Upper lobe of left lung (tissue), 6 donors: Measurements from ENCODE around the gene HNRNPDL. TPM values are rescaled to one million over a fixed set of nuclear protein-coding genes. Genes with fewer than 3 reads are reported as not detected.

Experiments used
- ATAC-seq, 2 donors: fragments of 200-7000 bp; cut with Tn5 transposase; one replicate each; pipeline ENCODE4 v1.9.1; 2022; ENCODE audit warnings: mild to moderate bottlenecking in 2 of 2, moderate library complexity in 2 of 2; ENCODE audit not compliant: low FRiP score in 2 of 2
- DNase-seq, 2 donors: peaks; one replicate each; pipeline ENCODE4 v3.0.0-alpha.2; 2019 to 2020
- H3K27ac ChIP-seq, 4 donors: fragments of 200-600 bp; sonication (generic); one replicate each; pipeline ENCODE4 v1.5.1; 2016 to 2019
- H3K27me3 ChIP-seq, 4 donors: fragments of 200-600 bp; sonication (generic); one replicate each; pipeline ENCODE4 v1.5.1; 2017 to 2019
- H3K36me3 ChIP-seq, 4 donors: fragments of 200-600 bp; sonication (generic); one replicate each; pipeline ENCODE4 v1.5.1; 2016 to 2019
- H3K4me1 ChIP-seq, 4 donors: fragments of 200-600 bp; sonication (generic); one replicate each; pipeline ENCODE4 v1.5.1; 2018 to 2019
- H3K4me3 ChIP-seq, 4 donors: fragments of 200-600 bp; sonication (generic); one replicate each; pipeline ENCODE4 v1.5.1; 2017 to 2019; ENCODE audit warnings: mild to moderate bottlenecking in 2 of 4, moderate library complexity in 1 of 4
- H3K9me3 ChIP-seq, 4 donors: fragments of 200-600 bp; sonication (generic); one replicate each; pipeline ENCODE4 v1.5.1; 2018 to 2019
- CTCF ChIP-seq, 6 experiments: fragments of 450-650 bp in 4 of 6; fragments of 200-600 bp in 2 of 6; sonication (generic) in 2 of 6; IDR thresholded peaks; one replicate each; pipeline ENCODE4 v1.5.1; 2016 to 2019; ENCODE audit warnings: antibody characterized with exemption in 6 of 6
- EP300 ChIP-seq, 4 donors: sonication (generic); formaldehyde crosslinking; IDR thresholded peaks; one replicate each; pipeline ENCODE4 v1.5.1; 2017; ENCODE audit warnings: antibody characterized with exemption in 4 of 4, control low read depth in 2 of 4
- POLR2A ChIP-seq, 4 donors: fragments of 450-650 bp; IDR thresholded peaks; one replicate each; pipeline ENCODE4 v1.5.1; 2016 to 2017; ENCODE audit warnings: antibody characterized with exemption in 4 of 4, mild to moderate bottlenecking in 2 of 4
- POLR2AphosphoS5 ChIP-seq, 2 donors: sonication (generic); formaldehyde crosslinking; IDR thresholded peaks; one replicate each; pipeline ENCODE4 v1.5.1; 2017; ENCODE audit warnings: antibody characterized with exemption in 2 of 2
- WGBS, 2 donors: methylation state at CpG; one replicate each; pipeline ENCODE4 v1.1.5; 2017 to 2018; 5-methylcytosine and 5-hydroxymethylcytosine counted together
- total RNA-seq, 6 donors: library from RNA; depleted of rRNA in 4 of 6; stranded (reverse); fragments of >200 nt in 4 of 6; gene quantifications; one replicate each; pipeline versions ENCODE4 v1.1.0 to v1.2.1, GENCODE V29; 2016 to 2021
- donor health status: DM: no; HTN: no; CAD: no; lungs with moderate emphysema.
- donor health status: DM: no; HTN: yes; CAD: no; lungs with severe emphysema.

HNRNPDL gene
- total RNA-seq, 6 donors from 2014 or later = 141 to 249 (median 186) TPM

- no peaks in the 10 kb centered on the region for H3K27me3 ChIP-seq
- no peaks in the 10 kb centered on the region for H3K9me3 ChIP-seq
- TF ChIP-seq POLR2A (IDR thresholded peaks at IDR 0.05) = no peak
- WGBS, 2 donors = 60 to 65% methylated on average over 2 of the region's 2 CpGs
- no peak for ATAC-seq
- no peak for DNase-seq
- H3K36me3 ChIP-seq = no peaks in the 10 kb centered on the region
- no peaks in the 10 kb centered on the region for H3K4me1 ChIP-seq
- H3K4me3 ChIP-seq = no peak overlapping the region
- no peak overlapping the region for H3K27ac ChIP-seq
Measured at GRCh38 chr4:82382751-82383150, 47.5 kb downstream of the HNRNPDL start.

DNA sequence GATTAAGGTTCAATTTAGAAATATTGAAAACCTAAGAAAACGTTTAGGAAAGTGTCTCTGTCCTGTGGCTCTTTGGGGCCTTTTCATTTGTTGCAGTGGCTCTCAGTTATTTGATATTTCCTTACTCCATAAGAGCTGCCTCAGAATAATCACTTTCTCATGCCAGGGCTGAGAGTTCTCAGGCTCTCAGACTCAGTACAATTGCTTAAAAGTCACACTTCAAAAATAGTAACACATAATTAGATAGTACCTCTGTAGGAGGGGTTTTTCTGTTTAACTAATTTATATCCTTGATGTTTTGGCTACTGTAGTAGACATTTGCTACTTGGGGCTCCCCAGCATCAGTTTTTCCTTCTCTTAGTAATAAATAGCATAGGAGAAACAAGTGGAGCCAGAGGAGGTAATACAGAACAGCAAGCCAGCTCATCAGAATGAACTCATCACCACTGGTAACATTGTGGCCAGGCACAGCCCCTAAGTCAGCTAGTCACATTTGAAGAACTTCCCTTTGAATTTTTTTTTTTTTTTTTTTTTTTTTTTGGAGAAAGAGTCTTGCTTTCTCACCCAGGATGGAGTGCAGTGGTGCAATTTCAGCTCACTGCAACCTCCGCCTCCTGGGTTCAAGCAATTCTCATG is 48.5 kb downstream of the HNRNPDL start:
- ATAC-seq (no peak), DNase-seq (no peak)
- H3K4me1 ChIP-seq = no peaks in the 10 kb centered on the region
- no peak overlapping the region for H3K27ac ChIP-seq
- 69 to 89% methylated on average over 2 of the region's 2 CpGs for WGBS, 2 donors
- H3K4me3 ChIP-seq = no peak overlapping the region
- no peaks in the 10 kb centered on the region for H3K27me3 ChIP-seq
- no peaks in the 10 kb centered on the region for H3K36me3 ChIP-seq
- no peaks in the 10 kb centered on the region for H3K9me3 ChIP-seq
- no peak for TF ChIP-seq POLR2AphosphoS5 (IDR thresholded peaks at IDR 0.05)
- no peak for TF ChIP-seq EP300 (IDR thresholded peaks at IDR 0.05)
- TF ChIP-seq CTCF (IDR thresholded peaks at IDR 0.05) = no peak
- TF ChIP-seq POLR2A (IDR thresholded peaks at IDR 0.05) = no peak

DNA sequence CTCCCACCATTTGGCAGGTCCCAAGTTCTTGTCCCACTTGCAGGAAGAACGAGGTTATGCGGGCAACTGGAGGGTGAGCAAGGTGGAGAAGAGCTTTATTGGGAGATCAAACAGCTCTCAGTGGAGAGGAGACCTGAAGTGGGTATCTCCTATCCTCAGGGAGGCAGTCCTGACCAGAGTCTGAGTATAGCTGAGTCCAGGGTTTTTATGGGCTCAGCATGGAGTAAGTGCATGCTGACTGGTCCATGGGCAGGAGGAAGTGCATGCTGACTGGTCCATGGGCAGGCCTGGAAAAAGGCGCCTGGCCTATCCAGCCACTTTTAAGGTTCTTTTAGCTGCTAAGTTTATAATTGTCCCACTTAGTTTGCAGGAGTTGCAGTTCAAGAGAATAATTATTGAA is 49.0 kb downstream of the HNRNPDL start:
- no peaks in the 10 kb centered on the region for H3K9me3 ChIP-seq
- no peak for TF ChIP-seq POLR2A (IDR thresholded peaks at IDR 0.05)
- no peak for TF ChIP-seq CTCF (IDR thresholded peaks at IDR 0.05)
- TF ChIP-seq EP300 (IDR thresholded peaks at IDR 0.05) = no peak
- TF ChIP-seq POLR2AphosphoS5 (IDR thresholded peaks at IDR 0.05) = no peak
- peaks cover 0 to 3% (median under 1%) of the 10 kb centered on the region in 4 donors for H3K4me1 ChIP-seq
- no peak for ATAC-seq
- 93 to 95% methylated on average over 3 of the region's 3 CpGs for WGBS, 2 donors
- H3K27me3 ChIP-seq = no peaks in the 10 kb centered on the region
- no peak overlapping the region for H3K27ac ChIP-seq
- DNase-seq = no peak
- no peak overlapping the region for H3K4me3 ChIP-seq
- H3K36me3 ChIP-seq = no peaks in the 10 kb centered on the region

DNA sequence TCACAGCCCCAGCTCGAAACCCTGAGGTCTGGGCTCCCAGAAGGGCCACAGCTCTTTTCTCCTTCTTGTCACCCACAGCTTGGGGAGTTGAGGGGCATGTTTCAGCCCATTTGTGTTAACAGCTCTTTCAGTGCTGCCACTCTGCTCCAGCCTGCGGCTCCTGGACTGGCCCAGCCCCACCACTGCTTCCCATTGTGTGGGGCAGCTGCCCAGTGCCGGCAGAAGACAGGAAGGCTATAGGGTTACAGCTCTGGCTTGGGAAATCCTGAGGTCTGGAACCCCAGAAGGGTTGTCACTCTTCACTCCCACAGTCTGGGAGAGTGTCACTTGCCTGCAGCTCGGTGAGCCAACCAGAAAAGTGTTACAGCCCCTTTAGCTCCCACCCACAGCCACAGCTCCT is 49.4 kb downstream of the HNRNPDL start:
- WGBS, 2 donors = 84 to 100% methylated on average over 3 to 4 of the region's 4 CpGs
- Histone ChIP-seq H3K36me3 (no peaks in the 10 kb centered on the region), H3K4me1 (peaks cover 0 to 7% (median 3%) of the 10 kb centered on the region in 4 donors), H3K9me3 (no peaks in the 10 kb centered on the region), H3K27me3 (no peaks in the 10 kb centered on the region), H3K4me3 (no peak overlapping the region), H3K27ac (no peak overlapping the region)
- DNase-seq (no peak), ATAC-seq (no peak)
- no peak for TF ChIP-seq POLR2A (IDR thresholded peaks at IDR 0.05)
- no peak for TF ChIP-seq CTCF (IDR thresholded peaks at IDR 0.05)

GRCh38 chr4:82380344-82380743 is 49.9 kb downstream of the HNRNPDL start:
- Histone ChIP-seq H3K27me3 (no peaks in the 10 kb centered on the region), H3K9me3 (no peaks in the 10 kb centered on the region), H3K4me1 (peaks cover 3 to 11% (median 7%) of the 10 kb centered on the region in 4 donors), H3K27ac (no peak overlapping the region), H3K36me3 (no peaks in the 10 kb centered on the region), H3K4me3 (no peak overlapping the region)
- peak in 1 of 2 donors; percentile 48 for DNase-seq
- 89 to 93% methylated on average over 6 to 9 of the region's 9 CpGs for WGBS, 2 donors
- TF ChIP-seq POLR2AphosphoS5 (IDR thresholded peaks at IDR 0.05) (no peak), POLR2A (IDR thresholded peaks at IDR 0.05) (no peak), CTCF (IDR thresholded peaks at IDR 0.05) (no peak), EP300 (IDR thresholded peaks at IDR 0.05) (no peak)
- peak in 1 of 2 donors; percentile 45 for ATAC-seq
